OCI-LY7 (cell line): ENCODE results near the gene SHC1.

Experiments used
- EZH2phosphoT487 ChIP-seq: fragments of 200-600 bp; sonication (generic); IDR thresholded peaks from 2 replicates; pipeline ENCODE4 v1.6.1; 2018; ENCODE audit warnings: low read depth, borderline replicate concordance, mild to moderate bottlenecking, mixed run types, antibody characterized with exemption, low read length, moderate library complexity, mixed read lengths
- TF ChIP-seq, protein P1 (sequence below): fragments of 200-600 bp; sonication (generic); conservative IDR thresholded peaks from 2 replicates; pipeline ENCODE4 v1.5.1; 2014; ENCODE audit warnings: mild to moderate bottlenecking, antibody characterized with exemption, low read length, moderate library complexity, mixed read lengths

DNA sequence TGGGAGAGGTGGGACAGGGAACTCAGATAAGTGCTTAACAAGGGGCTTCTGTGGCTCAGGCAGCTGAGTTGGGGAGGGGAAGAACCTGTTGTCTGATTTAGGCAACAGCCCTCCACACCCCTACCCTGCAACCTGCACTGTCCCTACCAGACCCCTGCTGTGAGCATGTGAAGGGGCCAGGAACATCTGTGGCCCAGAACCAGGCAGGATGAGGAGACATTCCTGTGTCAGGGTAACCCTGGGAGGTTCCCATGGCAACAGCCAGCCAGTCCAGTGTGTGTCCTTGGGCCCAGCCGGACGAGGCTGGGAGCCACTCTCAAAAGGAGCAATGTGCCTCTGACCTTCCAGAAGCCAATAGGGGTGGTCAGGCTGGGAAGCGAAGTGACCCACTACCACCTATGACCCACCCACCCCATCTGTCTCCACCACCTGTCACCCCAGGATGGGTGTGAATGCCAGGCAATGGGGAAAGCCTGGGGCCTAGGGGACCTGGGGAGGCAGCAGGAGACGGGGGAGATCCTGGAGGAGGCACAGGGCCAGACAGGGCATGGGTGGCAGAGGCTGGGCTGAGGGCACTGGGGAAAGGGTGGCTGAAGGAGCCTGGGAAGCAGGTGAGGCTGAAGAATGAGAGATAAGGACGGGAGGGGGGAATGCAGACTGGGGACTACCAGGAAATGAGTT is 29.1 kb downstream of the SHC1 start:
- TF ChIP-seq, protein P1, sequence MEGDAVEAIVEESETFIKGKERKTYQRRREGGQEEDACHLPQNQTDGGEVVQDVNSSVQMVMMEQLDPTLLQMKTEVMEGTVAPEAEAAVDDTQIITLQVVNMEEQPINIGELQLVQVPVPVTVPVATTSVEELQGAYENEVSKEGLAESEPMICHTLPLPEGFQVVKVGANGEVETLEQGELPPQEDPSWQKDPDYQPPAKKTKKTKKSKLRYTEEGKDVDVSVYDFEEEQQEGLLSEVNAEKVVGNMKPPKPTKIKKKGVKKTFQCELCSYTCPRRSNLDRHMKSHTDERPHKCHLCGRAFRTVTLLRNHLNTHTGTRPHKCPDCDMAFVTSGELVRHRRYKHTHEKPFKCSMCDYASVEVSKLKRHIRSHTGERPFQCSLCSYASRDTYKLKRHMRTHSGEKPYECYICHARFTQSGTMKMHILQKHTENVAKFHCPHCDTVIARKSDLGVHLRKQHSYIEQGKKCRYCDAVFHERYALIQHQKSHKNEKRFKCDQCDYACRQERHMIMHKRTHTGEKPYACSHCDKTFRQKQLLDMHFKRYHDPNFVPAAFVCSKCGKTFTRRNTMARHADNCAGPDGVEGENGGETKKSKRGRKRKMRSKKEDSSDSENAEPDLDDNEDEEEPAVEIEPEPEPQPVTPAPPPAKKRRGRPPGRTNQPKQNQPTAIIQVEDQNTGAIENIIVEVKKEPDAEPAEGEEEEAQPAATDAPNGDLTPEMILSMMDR: no peak
- TF ChIP-seq EZH2phosphoT487: no peak
